AG04450 (cell line): ENCODE results near the gene TARBP2. TPM values are rescaled to one million over a fixed set of nuclear protein-coding genes. Genes with fewer than 3 reads are reported as not detected.

Experiments
- CTCF ChIA-PET: fragments of 300-600, 350-600 bp; formaldehyde crosslinking; extraction: SDS; loops from one replicate; lab custom pipeline; 2022; ENCODE audit warnings: antibody characterized with exemption, inconsistent platforms; lab: Charles Lee
- POLR2A ChIA-PET: fragments of 350-600 bp; formaldehyde crosslinking; extraction: SDS; loops from one replicate; lab custom pipeline; 2021; ENCODE audit warnings: antibody characterized with exemption, inconsistent platforms; lab: Yijun Ruan, JAX
- DNase-seq: peaks from one replicate; pipeline ENCODE4 v3.0.0-alpha.2; 2011; ENCODE audit warnings: low read depth, low spot score
- H3K27ac ChIP-seq: one replicate; pipeline ENCODE4 v1.5.1; 2012; ENCODE audit warnings: low read depth, low read length, control low read depth
- H3K27me3 ChIP-seq: one replicate; pipeline ENCODE4 v1.6.0; 2012; ENCODE audit warnings: low read length; ENCODE audit not compliant: control insufficient read depth, insufficient read depth
- H3K4me3 ChIP-seq: 2 replicates; pipeline ENCODE4 v1.5.1; 2011; ENCODE audit warnings: mild to moderate bottlenecking, low read depth, low read length, control low read depth
- H3K9me3 ChIP-seq: 2 replicates; pipeline ENCODE4 v1.5.1; 2012; ENCODE audit warnings: low read length; ENCODE audit not compliant: control insufficient read depth, insufficient read depth
- CTCF ChIP-seq: IDR thresholded peaks from 2 replicates; pipeline ENCODE4 v1.5.1; 2011; ENCODE audit warnings: low read depth, low read length, control low read depth, inconsistent platforms
- polyA plus RNA-seq: library from polyadenylated mRNA; depleted of rRNA; stranded (reverse); fragments of >200 nt; gene quantifications from 2 replicates; pipeline ENCODE4 v1.2.3, GENCODE V29; 2011

Gene TARBP2
- polyA plus RNA-seq, 1 experiment = 25.0 TPM

- POLR2A ChIA-PET = interaction anchor here (0.6 to 1.6 kb wide), 2 partner anchors 128 to 203 kb away, joined by 3 to 8 read pairs; partner anchors contain the start of gene SP1
- no peak for TF ChIP-seq CTCF
These were observed 6.5 kb downstream of the TARBP2 start for GRCh38 chr12:53507603-53507885.

GRCh38 chr12:53508534-53509170 lies 7.6 kb downstream of the TARBP2 start:
- Histone ChIP-seq H3K4me3 (no peak overlapping the region), H3K27ac (no peak overlapping the region), H3K9me3 (no peaks in the 10 kb centered on the region), H3K27me3 (no peaks in the 10 kb centered on the region)
- peak; percentile 93 for TF ChIP-seq CTCF
- ChIA-PET POLR2A (interaction anchor here (0.6 to 1.8 kb wide), 10 partner anchors 8 to 237 kb away, joined by 3 to 19 read pairs (median 4); partner anchors contain the start of genes AAAS, MAP3K12 and SP1), CTCF (interaction anchor here (0.6 to 4.5 kb wide), 25 partner anchors 9 to 295 kb away, joined by 3 to 44 read pairs (median 5); partner anchors contain the start of genes AAAS and ATP5MC2)
- peak; percentile 46 for DNase-seq

More at GRCh38 chr12:53507603-53507885, 6.5 kb downstream of the TARBP2 start:
- CTCF ChIA-PET = interaction anchor here (0.6 to 4.5 kb wide), 7 partner anchors 9 to 210 kb away, joined by 3 to 44 read pairs (median 4); partner anchors contain the start of gene AAAS
- no peak for DNase-seq
- Histone ChIP-seq H3K27me3 (no peaks in the 10 kb centered on the region), H3K27ac (no peak overlapping the region), H3K9me3 (no peaks in the 10 kb centered on the region; the same call in 1 of the 2 replicates), H3K4me3 (no peak overlapping the region)

GRCh38 chr12:53510181-53510812 lies 9.2 kb downstream of the TARBP2 start:
- ChIA-PET POLR2A (interaction anchor here (0.9 to 1.4 kb wide), 2 partner anchors 10 to 40 kb away, joined by 3 to 8 read pairs; no protein-coding TSS in a partner anchor), CTCF (interaction anchor here (0.7 to 4.5 kb wide), 5 partner anchors 9 to 158 kb away, joined by 3 to 44 read pairs (median 3); partner anchors contain the start of gene TARBP2)
- DNase-seq = no peak

GRCh38 chr12:53513712-53514410 lies 12.8 kb downstream of the TARBP2 start:
- ChIA-PET CTCF (interaction anchor here (1.1 kb wide), 1 partner anchor 162 kb away, joined by 5 read pairs; the partner anchor contains the start of gene ATP5MC2), POLR2A (no interaction called here)

More at GRCh38 chr12:53510181-53510812, 9.2 kb downstream of the TARBP2 start:
- Histone ChIP-seq H3K27me3 (no peaks in the 10 kb centered on the region), H3K27ac (no peak overlapping the region), H3K9me3 (no peaks in the 10 kb centered on the region), H3K4me3 (no peak overlapping the region)
- no peak for TF ChIP-seq CTCF

More at GRCh38 chr12:53513712-53514410, 12.8 kb downstream of the TARBP2 start:
- no peak for TF ChIP-seq CTCF
- H3K4me3 ChIP-seq = no peak overlapping the region
- no peaks in the 10 kb centered on the region for H3K9me3 ChIP-seq
- no peak for DNase-seq
- no peaks in the 10 kb centered on the region for H3K27me3 ChIP-seq
- H3K27ac ChIP-seq = no peak overlapping the region
